Brain pericyte (primary cell): ENCODE measurements around the gene SNX12.
"Not testable (repeated sequence)": the region's sequence is repeated elsewhere in the genome, so short reads cannot be mapped to it uniquely, and the experiment has no call there.

ENCODE experiments used
- DNase-seq: peaks from one replicate; pipeline ENCODE4 v3.0.0-alpha.2; 2012; ENCODE audit warnings: low read depth, low spot score

The SNX12 gene

GRCh38 chrX:71091263-71091662 is 23.1 kb upstream of the SNX12 start:
- no peak for DNase-seq

- DNase-seq = no peak
These were observed 17.8 kb upstream of the SNX12 start for GRCh38 chrX:71085900-71086299.

- no peak for DNase-seq
These were observed 14.7 kb upstream of the SNX12 start for GRCh38 chrX:71082822-71083221.

GRCh38 chrX:71082124-71082647 is 14.1 kb upstream of the SNX12 start:
- DNase-seq = no peak

- DNase-seq = no peak
These were observed 13.4 kb upstream of the SNX12 start for GRCh38 chrX:71081330-71082123.

GRCh38 chrX:71070531-71070930 is 2.4 kb upstream of the SNX12 start:
- DNase-seq = no peak

- DNase-seq = no peak
These were observed 456 bp downstream of the SNX12 start for GRCh38 chrX:71067712-71068043.

GRCh38 chrX:71067089-71067488 is 1.0 kb downstream of the SNX12 start:
- DNase-seq = no peak

GRCh38 chrX:71060127-71060526 is 8.0 kb downstream of the SNX12 start:
- no peak for DNase-seq

GRCh38 chrX:71057848-71058530 is 10.1 kb downstream of the SNX12 start:
- DNase-seq = no peak

GRCh38 chrX:71056867-71057266 is 11.3 kb downstream of the SNX12 start:
- DNase-seq = no peak

GRCh38 chrX:71053217-71053621 is 14.9 kb downstream of the SNX12 start:
- DNase-seq = peak; percentile 3

GRCh38 chrX:71052721-71053120 is 15.4 kb downstream of the SNX12 start:
- DNase-seq = no peak

- DNase-seq = not testable (repeated sequence)
These were observed 20.2 kb downstream of the SNX12 start for GRCh38 chrX:71047891-71048290.

GRCh38 chrX:71017396-71017939 is 50.7 kb downstream of the SNX12 start:
- DNase-seq = no peak
